HG03095 (cell line): Measurements from ENCODE around the gene OR6N2.

ENCODE experiments used
- ATAC-seq: cut with Tn5 transposase; IDR thresholded peaks from one replicate; pipeline ENCODE4 v1.9.1; 2021; ENCODE audit warnings: moderate library complexity; ENCODE audit not compliant: unreplicated experiment

The OR6N2 gene

DNA sequence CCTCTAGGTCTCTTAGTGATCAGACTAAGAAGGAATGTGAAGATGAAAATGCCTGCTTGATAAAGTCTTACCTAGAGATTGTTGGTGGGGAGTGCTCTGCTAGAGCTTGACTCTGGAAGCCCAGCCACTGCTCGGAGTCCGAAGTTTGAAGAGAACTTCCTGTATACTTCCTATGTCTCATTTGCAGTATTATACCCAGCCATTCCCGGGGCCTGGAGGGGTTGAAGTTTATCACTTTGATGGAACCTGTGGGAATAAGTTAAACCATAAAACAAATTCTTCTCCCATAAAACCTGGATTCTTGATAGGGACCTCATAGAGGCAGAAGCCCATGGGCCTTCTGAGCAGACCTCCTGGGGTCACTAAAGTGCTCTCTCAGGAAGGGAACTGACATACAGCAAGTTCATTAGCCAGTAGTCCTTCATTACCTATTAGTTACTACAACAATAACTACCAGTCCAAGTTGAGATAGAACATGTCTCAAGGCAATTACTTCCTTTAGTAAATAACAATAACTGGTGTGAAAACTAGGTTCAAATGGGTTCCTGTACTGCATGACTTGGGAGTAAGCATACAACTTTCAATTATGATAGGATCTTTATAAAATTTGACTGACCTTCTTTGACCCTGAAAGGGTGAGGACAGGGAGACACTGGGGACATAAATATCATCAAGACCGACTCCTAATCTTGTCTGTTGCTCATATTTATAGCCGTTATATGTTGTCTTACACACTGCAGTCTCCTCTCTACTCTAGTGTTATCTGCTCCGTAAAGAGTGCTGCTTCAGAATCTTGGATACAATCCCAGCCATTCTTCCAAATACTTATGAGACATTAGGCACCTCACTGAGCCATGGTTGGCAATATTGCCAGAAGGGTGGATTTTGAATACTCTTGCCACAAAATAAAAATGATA lies 8.8 kb downstream of the OR6N2 start, which contains the start of gene OR6N1:
OR6N1 (minus strand) TSS at position 246 of the 917 bp plus-strand sequence. CDS start 5,513 bp downstream, outside the sequence.
- ATAC-seq, result no peak

DNA sequence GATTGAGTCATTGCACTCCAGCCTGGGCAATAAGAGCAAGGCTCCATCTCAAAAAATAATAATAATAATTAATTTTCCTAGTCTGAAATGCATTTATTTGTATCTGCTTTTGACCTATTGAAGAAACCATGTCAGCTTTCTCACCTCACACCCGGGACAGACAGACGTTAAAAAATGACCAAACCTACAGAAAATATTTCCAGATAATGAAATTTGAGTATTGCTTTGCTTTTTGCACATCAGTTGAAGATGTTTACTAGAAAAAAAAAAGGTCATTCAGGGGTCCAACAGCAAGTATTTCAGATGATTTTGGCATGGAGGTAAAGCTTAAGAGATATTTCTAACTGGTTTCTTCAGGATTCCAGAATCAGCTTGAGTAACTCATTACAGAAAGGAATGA lies 26.6 kb downstream of the OR6N2 start, which contains the start of gene OR6K6:
OR6K6 (plus strand) TSS at position 301 of the 400 bp plus-strand sequence. CDS start 168 bp downstream, outside the sequence.
- ATAC-seq, result no peak

DNA sequence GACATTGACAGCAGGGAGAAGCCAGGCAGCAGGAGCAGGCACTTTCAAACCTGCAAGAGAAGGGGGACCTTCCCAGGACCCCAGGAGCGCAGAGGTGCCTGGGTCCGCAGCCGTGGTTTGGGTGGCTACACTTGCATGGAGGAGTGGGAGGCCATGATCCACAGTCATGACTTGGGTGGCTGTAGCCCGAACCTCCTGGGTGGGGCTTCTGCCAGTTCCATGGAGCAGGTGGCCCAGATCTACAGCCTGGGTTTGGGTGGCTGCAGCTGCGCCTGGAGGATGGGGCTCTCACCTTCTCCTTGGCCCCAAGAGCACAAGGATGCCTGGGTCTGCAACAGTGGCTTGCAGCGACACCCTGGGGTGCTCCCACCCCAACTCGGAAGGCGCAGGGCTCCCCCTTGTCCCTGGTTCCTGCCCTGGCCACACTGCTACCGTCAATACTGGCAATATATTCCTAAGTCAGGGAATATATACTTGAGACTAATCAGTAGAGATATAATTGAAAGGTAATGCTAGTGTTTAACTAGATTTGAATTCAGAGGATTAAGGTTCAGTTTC lies 28.8 kb downstream of the OR6N2 start:
- ATAC-seq, result no peak

DNA sequence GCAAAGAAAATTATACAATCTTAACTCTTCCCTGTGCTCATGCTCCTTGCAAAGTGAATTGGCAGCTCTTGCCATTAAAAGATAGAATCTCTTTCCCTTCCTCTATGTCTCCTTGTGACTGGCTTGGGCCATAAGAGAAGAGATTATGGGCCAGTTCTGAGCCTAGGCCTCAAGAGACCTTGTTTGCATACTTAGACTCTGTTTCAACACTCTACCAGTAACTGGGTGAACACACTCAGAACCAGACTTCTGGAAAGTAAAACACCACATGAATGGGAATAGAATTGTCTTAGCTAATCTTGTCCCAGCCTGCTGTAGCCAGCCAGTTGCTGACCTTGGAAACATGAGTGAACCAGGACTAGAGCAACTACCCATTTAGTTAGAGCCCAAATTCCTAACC lies 45.2 kb downstream of the OR6N2 start:
- no peak for ATAC-seq

DNA sequence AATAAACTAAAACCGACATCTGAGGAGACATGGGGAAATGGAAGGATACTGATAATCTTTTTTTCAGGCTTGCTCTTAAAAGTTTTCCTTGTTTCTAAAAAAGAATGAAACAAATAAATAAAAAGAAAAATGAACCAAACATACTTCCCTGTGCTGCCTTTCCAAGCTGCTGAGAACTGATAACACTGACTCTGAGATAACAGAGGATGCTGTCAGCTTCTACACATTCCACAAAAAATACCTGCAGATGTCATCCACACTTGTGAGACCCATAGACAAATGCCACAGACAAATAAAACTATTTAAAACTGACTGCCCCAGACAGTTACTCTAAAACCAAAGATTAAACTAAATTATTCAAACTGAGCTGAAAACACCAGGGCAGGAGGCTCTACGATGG lies 48.5 kb downstream of the OR6N2 start:
- no peak for ATAC-seq

DNA sequence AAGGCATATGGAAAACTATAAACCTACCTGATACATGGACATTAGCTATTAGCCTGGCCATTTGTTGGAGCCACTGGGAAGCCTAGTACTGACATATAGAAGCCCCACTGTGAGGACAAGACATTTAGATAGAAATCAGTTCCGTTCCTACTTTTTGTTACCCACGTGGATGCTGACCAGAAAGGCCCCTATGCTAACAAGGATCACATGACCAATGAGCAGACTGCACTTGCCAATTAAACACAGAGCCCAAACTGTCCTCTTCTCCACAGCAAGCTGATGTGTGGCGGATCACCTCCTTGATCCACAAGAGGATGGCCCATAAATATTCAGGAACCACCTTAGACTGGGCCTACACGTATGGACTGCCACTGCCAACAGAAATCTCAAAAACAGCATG lies 49.3 kb downstream of the OR6N2 start:
- no peak for ATAC-seq

DNA sequence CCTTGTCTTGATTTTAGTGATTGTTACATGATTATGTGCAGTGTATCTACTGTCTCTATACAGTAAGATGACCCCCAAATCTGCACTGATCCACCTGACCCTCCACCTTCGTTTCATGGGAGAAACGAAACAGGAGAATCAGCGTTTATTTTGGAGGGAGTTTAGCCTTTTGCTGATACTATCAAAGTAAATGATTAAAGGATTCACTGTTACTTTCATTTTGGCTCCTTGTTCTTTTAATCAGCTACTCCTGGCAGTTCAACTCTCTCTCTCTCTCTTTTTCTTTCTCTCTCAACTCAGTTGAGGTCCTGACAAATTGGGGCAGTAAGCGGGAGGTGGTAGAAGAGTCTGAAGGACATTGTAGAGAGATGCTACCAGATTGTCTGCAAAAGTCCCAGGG lies 50.6 kb downstream of the OR6N2 start:
- no peak for ATAC-seq

DNA sequence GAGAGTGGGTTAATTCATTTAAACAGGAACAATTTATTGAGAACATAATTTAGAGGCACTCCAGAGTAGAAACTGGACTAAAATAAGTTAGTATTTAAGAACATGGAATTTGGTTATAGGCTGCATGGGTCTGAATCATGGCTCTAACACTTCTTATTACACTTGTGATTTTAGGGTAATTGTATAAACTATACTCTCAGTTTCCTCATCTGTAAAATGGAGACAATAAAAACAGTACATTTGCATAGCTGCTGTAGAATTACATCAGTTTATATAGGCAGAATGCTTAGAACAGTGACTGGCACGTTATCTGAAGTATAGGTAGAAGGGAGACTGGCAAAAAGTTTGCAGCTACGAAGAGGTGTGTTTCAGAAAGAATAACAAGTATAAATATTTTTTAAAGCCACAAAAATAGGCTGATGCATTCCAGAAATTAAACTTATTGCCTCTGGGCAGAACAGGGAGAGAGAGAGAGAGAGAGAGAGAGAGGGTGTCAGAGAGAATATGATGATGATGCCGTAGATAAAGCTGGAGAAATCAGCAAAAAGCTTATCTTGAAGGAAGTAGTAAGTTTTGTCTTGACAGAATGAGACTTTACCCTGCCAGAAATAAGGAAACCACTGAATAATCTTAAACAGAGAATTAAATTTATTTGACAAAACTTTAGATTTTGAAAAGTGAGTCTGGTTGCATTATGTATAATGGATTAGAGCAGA lies 52.3 kb downstream of the OR6N2 start:
- no peak for ATAC-seq

DNA sequence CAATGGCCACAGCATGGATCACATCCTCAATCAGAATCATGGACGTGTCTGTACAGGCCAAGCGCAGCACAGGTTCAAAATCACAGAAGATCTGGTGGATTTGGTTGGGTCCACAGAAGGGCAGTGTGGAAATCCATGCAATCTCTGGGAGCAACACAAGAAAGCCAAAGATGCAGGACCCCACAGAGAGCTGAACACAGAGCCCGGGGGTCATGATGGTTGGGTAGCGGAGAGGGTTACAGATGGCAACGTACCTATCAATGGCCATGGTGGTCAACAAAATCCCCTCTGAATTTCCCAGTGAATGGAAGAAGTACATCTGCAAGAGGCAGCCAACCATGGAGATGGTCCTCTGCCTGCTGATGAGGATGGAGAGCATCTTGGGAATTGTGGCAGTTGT lies 56.6 kb downstream of the OR6N2 start:
- ATAC-seq, result no peak
